Panc1 (cell line): Measurements from ENCODE around the gene STK39. TPM values are rescaled to one million over a fixed set of nuclear protein-coding genes. Genes with fewer than 3 reads are reported as not detected.

Experiments used
- ATAC-seq: fragments of 200-7000 bp; cut with Tn5 transposase; 2 replicates; pipeline ENCODE4 v1.9.1; 2020; ENCODE audit warnings: mild to moderate bottlenecking, moderate library complexity
- BruUV-seq: library from RNA; stranded (reverse); fragments of 400-500 nt; replicated peaks from 2 replicates; lab custom pipeline; 2021; lab: Mats Ljungman, UMichigan
- CTCF ChIA-PET: fragments of 300-600 bp; sonication (Branson Sonifier 250); formaldehyde crosslinking; loops from one replicate; lab custom pipeline; 2022; ENCODE audit warnings: antibody characterized with exemption; lab: Charles Lee
- POLR2A ChIA-PET: fragments of 300-600 bp; sonication (Branson Sonifier 250); formaldehyde crosslinking; loops from one replicate; lab custom pipeline; 2022; ENCODE audit warnings: antibody characterized with exemption; lab: Charles Lee
- DNase-seq: peaks from one replicate; pipeline ENCODE4 v3.0.0-alpha.2; 2010; ENCODE audit warnings: low read depth, low spot score
- H3K27ac ChIP-seq: 2 replicates; pipeline ENCODE4 v1.5.1; 2011; ENCODE audit warnings: mild to moderate bottlenecking, low read length, inconsistent platforms
- H3K27me3 ChIP-seq: fragments of 200-500 bp; sonication (Bioruptor generic); 2 replicates; pipeline ENCODE4 v1.6.0; 2014; ENCODE audit warnings: low read length, inconsistent platforms; ENCODE audit not compliant: control insufficient read depth, insufficient read depth
- H3K36me3 ChIP-seq: fragments of 200-500 bp; sonication (Bioruptor generic); 2 replicates; pipeline ENCODE4 v1.5.1; 2014; ENCODE audit warnings: inconsistent platforms, mild to moderate bottlenecking, low read length, moderate library complexity; ENCODE audit not compliant: control insufficient read depth, insufficient read depth
- H3K4me1 ChIP-seq: 2 replicates; pipeline ENCODE4 v1.5.1; 2011; ENCODE audit warnings: inconsistent platforms, mild to moderate bottlenecking, low read length, moderate library complexity; ENCODE audit not compliant: control insufficient read depth, insufficient read depth
- H3K4me3 ChIP-seq, 2 experiments: 2 replicates each; pipeline ENCODE4 v1.5.1; 2011 to 2012; ENCODE audit warnings: low read depth in 2 of 2, low read length in 2 of 2, mild to moderate bottlenecking in 2 of 2, inconsistent platforms in 1 of 2, moderate library complexity in 1 of 2
- H3K9me3 ChIP-seq: fragments of 200-500 bp; sonication (Bioruptor generic); 2 replicates; pipeline ENCODE4 v1.5.1; 2014; ENCODE audit warnings: low read depth, mild to moderate bottlenecking, inconsistent platforms, low read length, moderate library complexity; ENCODE audit not compliant: control insufficient read depth, insufficient read depth
- CTCF ChIP-seq: fragments of 450-650 bp; IDR thresholded peaks from 2 replicates; pipeline ENCODE4 v1.5.1; 2017; ENCODE audit warnings: mild to moderate bottlenecking
- POLR2AphosphoS5 ChIP-seq: IDR thresholded peaks from 2 replicates; pipeline ENCODE4 v1.6.1; 2012; ENCODE audit warnings: mild to moderate bottlenecking, low read depth, low read length, moderate library complexity
- REST ChIP-seq, 2 experiments: IDR thresholded peaks; 2 replicates each; pipeline ENCODE4 v1.6.1; 2011 to 2012; ENCODE audit warnings: low read depth in 2 of 2, control low read depth in 1 of 2, low read length in 1 of 2, mild to moderate bottlenecking in 1 of 2, moderate library complexity in 1 of 2; ENCODE audit not compliant: insufficient read depth in 1 of 2
- SIN3A ChIP-seq: IDR thresholded peaks from 2 replicates; pipeline ENCODE4 v1.6.1; 2012; ENCODE audit warnings: low read depth, mild to moderate bottlenecking, low read length, moderate library complexity, borderline replicate concordance; ENCODE audit not compliant: insufficient read depth
- TCF7L2 ChIP-seq: IDR thresholded peaks from 2 replicates; pipeline ENCODE4 v1.6.1; 2011; ENCODE audit warnings: mild to moderate bottlenecking, low read depth, low read length, inconsistent platforms
- in situ Hi-C: cut with HindIII; loops from 2 replicates; pipeline ENCODE4 v1.10.0; 2016; ENCODE audit warnings: low sequenced_read_pairs, low pct_unique_long_range_greater_than_20kb
- intact Hi-C: fragments of 100-400 bp; cut with micrococcal nuclease; formaldehyde crosslinking; loops from one replicate; pipeline ENCODE4 v1.10.0; 2022; ENCODE audit not compliant: unreplicated experiment
- total RNA-seq: library from RNA; stranded (reverse); gene quantifications from one replicate; pipeline ENCODE4 v1.2.1, GENCODE V29; 2021; ENCODE audit not compliant: unreplicated experiment

Gene STK39
- total RNA-seq, 1 experiment from 2014 or later, result 14.0 TPM

DNA sequence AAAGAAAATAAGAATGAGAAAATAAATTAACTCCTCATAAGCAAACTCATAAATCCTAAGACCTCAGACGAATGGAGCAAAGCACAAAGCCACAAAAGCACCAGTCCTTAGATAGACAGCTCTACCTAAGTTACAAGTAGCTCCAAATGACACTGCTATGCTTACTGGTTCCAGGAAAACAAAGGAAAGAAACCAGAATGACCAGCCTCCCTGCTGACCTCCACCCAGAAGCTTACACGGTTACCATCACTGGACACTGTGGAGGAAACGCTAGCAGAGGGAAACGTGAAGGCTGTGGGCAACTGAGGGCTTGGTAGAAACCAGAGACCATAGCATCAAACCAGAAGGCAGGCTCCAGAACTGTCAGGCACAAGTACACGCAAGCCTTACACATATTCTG is 67.8 kb downstream of the STK39 start:
- Histone ChIP-seq H3K27ac (no peak overlapping the region), H3K27me3 (no peaks in the 10 kb centered on the region), H3K4me1 (no peaks in the 10 kb centered on the region), H3K4me3 (no peak overlapping the region), H3K9me3 (no peaks in the 10 kb centered on the region), H3K36me3 (no peaks in the 10 kb centered on the region)
- no TSS peak for BruUV-seq
- in situ Hi-C loops, result no loop called here
- CTCF ChIA-PET, result no interaction called here
- intact Hi-C loops, result no loop called here
- DNase-seq (no peak), ATAC-seq (no peak)
- TF ChIP-seq REST (IDR thresholded peaks at IDR 0.05; ENCODE audit: insufficient read depth in 1 of 2, low read depth in 2 of 2, low read length in 1 of 2) (no peak), SIN3A (no peak), CTCF (no peak), TCF7L2 (no peak)
- POLR2A ChIA-PET, result no interaction called here

DNA sequence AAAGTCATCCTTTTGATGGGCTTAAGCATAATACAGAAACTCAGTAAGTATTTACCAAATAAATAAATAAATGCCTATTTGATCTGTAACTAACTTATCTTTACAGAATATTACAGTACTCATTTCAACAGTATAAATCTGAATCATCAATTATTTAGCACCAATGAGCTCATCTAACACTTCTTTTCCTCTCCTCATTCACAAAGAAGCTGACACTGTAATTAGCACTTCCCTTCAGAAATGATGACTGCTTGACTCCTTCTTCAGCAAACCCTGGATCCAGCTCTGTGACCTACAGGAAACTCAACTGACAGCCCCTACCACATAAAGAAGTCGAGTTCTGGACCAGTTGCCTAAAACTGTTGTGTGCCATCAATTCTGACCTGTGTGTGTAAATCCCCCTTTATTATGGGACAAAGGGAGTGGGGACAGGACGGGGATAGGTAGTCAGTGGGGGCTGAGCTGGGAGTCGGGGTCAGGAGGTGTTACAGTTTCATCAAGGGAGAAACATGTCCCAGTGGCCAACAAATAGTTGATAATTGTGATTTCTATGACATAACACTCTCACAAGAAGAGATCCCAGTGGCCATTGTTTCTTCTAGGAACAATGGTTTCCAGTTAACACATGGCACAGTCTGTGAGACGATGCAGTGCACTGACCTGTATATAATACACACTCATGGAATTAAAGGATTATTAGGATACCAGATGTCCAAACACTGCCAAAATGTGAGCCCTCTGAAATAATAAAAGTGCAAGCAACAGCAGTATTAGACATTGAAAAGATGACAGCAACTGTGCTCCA is 68.7 kb downstream of the STK39 start:
- in situ Hi-C loops, result no loop called here
- no peaks in the 10 kb centered on the region for H3K27me3 ChIP-seq
- POLR2A ChIA-PET, result no interaction called here
- no peak for DNase-seq
- H3K36me3 ChIP-seq, result no peaks in the 10 kb centered on the region
- CTCF ChIA-PET, result no interaction called here
- no peaks in the 10 kb centered on the region for H3K9me3 ChIP-seq
- H3K27ac ChIP-seq, result no peak overlapping the region
- intact Hi-C loops, result no loop called here
- no peak for TF ChIP-seq SIN3A
- no peak for TF ChIP-seq CTCF
- TF ChIP-seq POLR2AphosphoS5, result no peak
- TF ChIP-seq REST (IDR thresholded peaks at IDR 0.05; ENCODE audit: insufficient read depth in 1 of 2, low read depth in 2 of 2, low read length in 1 of 2), result no peak
- no peak for TF ChIP-seq TCF7L2
- no peaks in the 10 kb centered on the region for H3K4me1 ChIP-seq
- BruUV-seq, result no TSS peak
- no peak for ATAC-seq
- no peak overlapping the region for H3K4me3 ChIP-seq
